HepG2 (cell line): ENCODE measurements around the gene TOB1. TPM values are rescaled to one million over a fixed set of nuclear protein-coding genes. Genes with fewer than 3 reads are reported as not detected.

Experiments used
- GABPA ChIP-seq, 2 experiments: IDR thresholded peaks; 2 replicates each; pipeline ENCODE4 v1.6.1; 2011 to 2016; ENCODE audit warnings: low read depth in 2 of 2, low read length in 1 of 2, missing biosample characterization in 1 of 2, missing genetic modification characterization in 1 of 2
- polyA plus RNA-seq, 8 experiments: library from polyadenylated mRNA; depleted of rRNA in 3 of 8; stranded (reverse) in 7 of 8; unstranded in 1 of 8; fragments of >200 nt; fragmentation: Illumina TruSeq in 4 of 8; extraction: Trizol in 4 of 8; gene quantifications; 2 replicates each; pipeline versions ENCODE4 v1.2.1 to v1.2.3, GENCODE V29; 2011 to 2016; ENCODE audit warnings: low read depth in 4 of 8, missing spikeins in 1 of 8, mixed read lengths in 1 of 8; ENCODE audit not compliant: insufficient read depth in 1 of 8
- total RNA-seq, 5 experiments: library from RNA; depleted of rRNA; stranded (reverse); fragments of >200 nt; fragmentation: Illumina TruSeq; extraction: Trizol; gene quantifications; 2 replicates each; pipeline ENCODE4 v1.2.3, GENCODE V29; 2016; ENCODE audit warnings: low read depth in 1 of 5
- TF ChIP-seq, protein P1 (sequence below), 2 experiments: fragments of 450-650 bp in 1 of 2; sonication (generic) in 1 of 2; formaldehyde crosslinking; IDR thresholded peaks; 2 replicates each; pipeline versions ENCODE4 v1.5.0 to v1.8.0; 2020 to 2022; ENCODE audit warnings: mild to moderate bottlenecking in 1 of 2, missing genetic modification reagents in 1 of 2
- TF ChIP-seq, protein P2 (sequence below): sonication (generic); formaldehyde crosslinking; IDR thresholded peaks from 2 replicates; pipeline ENCODE4 v1.4.0; 2020; ENCODE audit warnings: missing genetic modification reagents

The TOB1 gene
- total and polyA plus RNA-seq, 2 of the 13 experiments (the other 11 are each of a cell fraction or from before 2014, with no cell fraction given): 21.9 to 57.7 TPM

DNA sequence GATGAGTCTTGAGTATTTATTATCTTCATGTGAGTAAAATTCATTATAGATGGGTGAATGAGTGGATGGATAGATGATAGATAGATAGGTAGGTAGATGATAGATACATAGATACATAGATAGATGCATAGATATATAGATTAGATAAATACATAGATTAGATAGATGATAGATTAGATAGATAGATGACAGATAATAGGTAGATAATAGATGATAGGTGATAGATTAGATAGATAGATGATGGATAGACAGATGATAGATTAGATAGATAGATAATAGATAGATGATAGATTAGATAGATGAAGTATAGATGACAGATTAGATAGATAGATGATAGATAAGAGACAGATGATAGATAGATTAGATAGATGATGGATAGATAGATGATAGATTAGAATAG lies 52.6 kb downstream of the TOB1 start (continued):
- no peak for TF ChIP-seq GABPA (IDR thresholded peaks at IDR 0.05; ENCODE audit: low read depth, low read length)
- TF ChIP-seq GABPA (CRISPR knock-in tag; IDR thresholded peaks at IDR 0.05; ENCODE audit: low read depth): no peak
- TF ChIP-seq, protein P1, sequence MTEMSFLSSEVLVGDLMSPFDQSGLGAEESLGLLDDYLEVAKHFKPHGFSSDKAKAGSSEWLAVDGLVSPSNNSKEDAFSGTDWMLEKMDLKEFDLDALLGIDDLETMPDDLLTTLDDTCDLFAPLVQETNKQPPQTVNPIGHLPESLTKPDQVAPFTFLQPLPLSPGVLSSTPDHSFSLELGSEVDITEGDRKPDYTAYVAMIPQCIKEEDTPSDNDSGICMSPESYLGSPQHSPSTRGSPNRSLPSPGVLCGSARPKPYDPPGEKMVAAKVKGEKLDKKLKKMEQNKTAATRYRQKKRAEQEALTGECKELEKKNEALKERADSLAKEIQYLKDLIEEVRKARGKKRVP (CRISPR knock-in tag; IDR thresholded peaks at IDR 0.05): no peak
- TF ChIP-seq, protein P2, sequence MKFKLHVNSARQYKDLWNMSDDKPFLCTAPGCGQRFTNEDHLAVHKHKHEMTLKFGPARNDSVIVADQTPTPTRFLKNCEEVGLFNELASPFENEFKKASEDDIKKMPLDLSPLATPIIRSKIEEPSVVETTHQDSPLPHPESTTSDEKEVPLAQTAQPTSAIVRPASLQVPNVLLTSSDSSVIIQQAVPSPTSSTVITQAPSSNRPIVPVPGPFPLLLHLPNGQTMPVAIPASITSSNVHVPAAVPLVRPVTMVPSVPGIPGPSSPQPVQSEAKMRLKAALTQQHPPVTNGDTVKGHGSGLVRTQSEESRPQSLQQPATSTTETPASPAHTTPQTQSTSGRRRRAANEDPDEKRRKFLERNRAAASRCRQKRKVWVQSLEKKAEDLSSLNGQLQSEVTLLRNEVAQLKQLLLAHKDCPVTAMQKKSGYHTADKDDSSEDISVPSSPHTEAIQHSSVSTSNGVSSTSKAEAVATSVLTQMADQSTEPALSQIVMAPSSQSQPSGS (CRISPR knock-in tag): no peak
